IMR-90 (cell line): ENCODE measurements around the gene SLC22A12. TPM values are rescaled to one million over a fixed set of nuclear protein-coding genes. Genes with fewer than 3 reads are reported as not detected.
A peak's percentile ranks its signal among the peaks of the same experiment; 100 is the strongest.

ENCODE experiments used
- ATAC-seq: fragments of 200-7000 bp; cut with Tn5 transposase; 2 replicates; pipeline ENCODE4 v1.9.1; 2020; ENCODE audit warnings: low read depth, mild to moderate bottlenecking, moderate library complexity
- BruUV-seq: library from RNA; stranded (reverse); fragments of 400-500 nt; replicated peaks from 2 replicates; lab custom pipeline; 2021; lab: Mats Ljungman, UMichigan
- CTCF ChIA-PET: fragments of 300-600 bp; formaldehyde crosslinking; extraction: SDS; loops from one replicate; lab custom pipeline; 2021; ENCODE audit warnings: antibody characterized with exemption; lab: Yijun Ruan, JAX
- POLR2A ChIA-PET: fragments of 300-600 bp; sonication (Branson Sonifier 250); formaldehyde crosslinking; loops from one replicate; lab custom pipeline; 2022; ENCODE audit warnings: antibody characterized with exemption; ENCODE audit not compliant: unreplicated experiment; lab: Charles Lee
- DNase-seq: peaks from one replicate; pipeline ENCODE4 v3.0.0; 2013
- H2AFZ ChIP-seq: replicated peaks from 2 replicates; pipeline ENCODE3; 2013; ENCODE audit warnings: low read length, mild to moderate bottlenecking; ENCODE audit not compliant: poor library complexity
- H2AK5ac ChIP-seq: 2 replicates; pipeline ENCODE4 v1.6.1; 2013; ENCODE audit warnings: low read depth, low read length, inconsistent platforms
- H2AK9ac ChIP-seq: replicated peaks from 2 replicates; pipeline ENCODE3; 2013; ENCODE audit warnings: mild to moderate bottlenecking, low read depth, low read length, moderate library complexity; ENCODE audit not compliant: poor library complexity
- H2BK120ac ChIP-seq: 2 replicates; pipeline ENCODE4 v1.6.1; 2013; ENCODE audit warnings: low read depth, low read length, inconsistent platforms
- H2BK15ac ChIP-seq: 3 replicates; pipeline ENCODE4 v1.6.1; 2013; ENCODE audit warnings: low read depth, low read length, inconsistent platforms
- H2BK20ac ChIP-seq: 2 replicates; pipeline ENCODE4 v1.6.1; 2013; ENCODE audit warnings: low read depth, mild to moderate bottlenecking, inconsistent platforms, low read length, moderate library complexity
- H2BK5ac ChIP-seq: 2 replicates; pipeline ENCODE4 v1.6.1; 2013; ENCODE audit warnings: mild to moderate bottlenecking, low read depth, low read length, inconsistent platforms; ENCODE audit not compliant: poor library complexity, severe bottlenecking
- H3K14ac ChIP-seq: replicated peaks from 2 replicates; pipeline ENCODE4 v1.6.1; 2013; ENCODE audit warnings: low read depth, low read length, inconsistent platforms
- H3K18ac ChIP-seq: 2 replicates; pipeline ENCODE4 v1.6.1; 2013; ENCODE audit warnings: low read depth, low read length, control low read depth
- H3K23ac ChIP-seq: 2 replicates; pipeline ENCODE4 v1.6.1; 2013; ENCODE audit warnings: low read depth, low read length, inconsistent platforms
- H3K27ac ChIP-seq: 2 replicates; pipeline ENCODE4 v1.5.1; 2013; ENCODE audit warnings: mild to moderate bottlenecking, control low read depth, low read length; ENCODE audit not compliant: insufficient read depth
- H3K27me3 ChIP-seq: 2 replicates; pipeline ENCODE4 v1.6.1; 2013; ENCODE audit warnings: low read length; ENCODE audit not compliant: control insufficient read depth, insufficient read depth
- H3K36me3 ChIP-seq: 2 replicates; pipeline ENCODE4 v1.6.1; 2013; ENCODE audit warnings: low read length, mixed read lengths; ENCODE audit not compliant: control insufficient read depth, insufficient read depth
- H3K4ac ChIP-seq: 2 replicates; pipeline ENCODE4 v1.6.1; 2013; ENCODE audit warnings: low read depth, low read length, inconsistent platforms
- H3K4me1 ChIP-seq: 2 replicates; pipeline ENCODE4 v1.6.1; 2013; ENCODE audit warnings: low read length, mixed read lengths; ENCODE audit not compliant: control insufficient read depth, insufficient read depth
- H3K4me2 ChIP-seq: 2 replicates; pipeline ENCODE4 v1.6.1; 2013; ENCODE audit warnings: low read depth, mild to moderate bottlenecking, control low read depth, low read length, moderate library complexity
- H3K4me3 ChIP-seq: 2 replicates; pipeline ENCODE4 v1.5.1; 2013; ENCODE audit warnings: low read depth, mild to moderate bottlenecking, control low read depth, low read length, moderate library complexity; ENCODE audit not compliant: insufficient read depth
- H3K56ac ChIP-seq: 2 replicates; pipeline ENCODE4 v1.6.1; 2013; ENCODE audit warnings: low read length, inconsistent platforms; ENCODE audit not compliant: insufficient read depth; ENCODE audit errors: extremely low read depth
- H3K79me1 ChIP-seq, 2 experiments: 2 replicates each; pipeline ENCODE4 v1.6.1; 2013; ENCODE audit warnings: low read length in 2 of 2, inconsistent platforms in 1 of 2, low read depth in 1 of 2
- H3K9ac ChIP-seq: 2 replicates; pipeline ENCODE4 v1.6.1; 2013; ENCODE audit warnings: low read depth, low read length, control low read depth
- H3K9me1 ChIP-seq: 2 replicates; pipeline ENCODE4 v1.6.1; 2013; ENCODE audit warnings: low read length, inconsistent platforms; ENCODE audit not compliant: insufficient read depth
- H3K9me3 ChIP-seq: 2 replicates; pipeline ENCODE4 v1.6.1; 2013; ENCODE audit warnings: low read length; ENCODE audit not compliant: control insufficient read depth, insufficient read depth
- H4K20me1 ChIP-seq: 2 replicates; pipeline ENCODE4 v1.6.1; 2013; ENCODE audit warnings: low read length, inconsistent platforms; ENCODE audit not compliant: insufficient read depth
- H4K5ac ChIP-seq: 2 replicates; pipeline ENCODE4 v1.6.1; 2013; ENCODE audit warnings: mild to moderate bottlenecking, low read depth, low read length, control low read depth
- H4K8ac ChIP-seq, 2 experiments: 2 replicates each; pipeline ENCODE4 v1.6.1; 2013; ENCODE audit warnings: low read depth in 2 of 2, low read length in 2 of 2, control low read depth in 1 of 2, inconsistent platforms in 1 of 2
- H4K91ac ChIP-seq: 2 replicates; pipeline ENCODE4 v1.6.1; 2013; ENCODE audit warnings: low read depth, low read length, inconsistent platforms; ENCODE audit not compliant: insufficient read depth
- CEBPB ChIP-seq: IDR thresholded peaks from 2 replicates; pipeline ENCODE4 v1.6.1; 2012; ENCODE audit warnings: low read depth, low read length, improper control_type of control experiment
- CTCF ChIP-seq: conservative IDR thresholded peaks from 2 replicates; pipeline ENCODE4 v1.5.1; 2012; ENCODE audit warnings: mild to moderate bottlenecking, low read depth, low read length, improper control_type of control experiment
- MAFK ChIP-seq: IDR thresholded peaks from 2 replicates; pipeline ENCODE4 v1.6.1; 2012; ENCODE audit warnings: low read depth, low read length, improper control_type of control experiment
- MXI1 ChIP-seq: IDR thresholded peaks from 2 replicates; pipeline ENCODE4 v1.6.1; 2012; ENCODE audit warnings: low read depth, mild to moderate bottlenecking, low read length, moderate library complexity, borderline replicate concordance
- NFE2L2 ChIP-seq: fragments of 150-350 bp; IDR thresholded peaks from 2 replicates; pipeline ENCODE4 v1.6.1; 2016; ENCODE audit warnings: low read depth, mild to moderate bottlenecking, low read length
- POLR2A ChIP-seq: IDR thresholded peaks from 2 replicates; pipeline ENCODE4 v1.6.1; 2012; ENCODE audit warnings: mild to moderate bottlenecking, low read depth, low read length
- RAD21 ChIP-seq: IDR thresholded peaks from 2 replicates; pipeline ENCODE4 v1.6.1; 2012; ENCODE audit warnings: low read length, improper control_type of control experiment
- SMC3 ChIP-seq: fragments of 150-350 bp; IDR thresholded peaks from 2 replicates; pipeline ENCODE4 v1.6.1; 2016; ENCODE audit warnings: low read depth, mild to moderate bottlenecking, antibody characterized with exemption, low read length, moderate library complexity
- WGBS, 2 experiments: methylation state at CpG; one replicate each; pipeline versions ENCODE4 v1.1.5 to v1.1.7; 2013; ENCODE audit warnings: missing lambda C conversion rate in 2 of 2; ENCODE audit not compliant: insufficient read length in 1 of 2; ENCODE audit errors: extremely low coverage in 2 of 2; 5-methylcytosine and 5-hydroxymethylcytosine counted together
- dilution Hi-C: fragments of 300-500 bp; cut with HindIII; formaldehyde crosslinking; loops from one replicate; pipeline ENCODE4 v1.14.3; 2018; ENCODE audit warnings: low sequenced_read_pairs; ENCODE audit not compliant: unreplicated experiment
- in situ Hi-C: fragments of 300-500 bp; cut with MboI; formaldehyde crosslinking; loops from 3 replicates; pipeline ENCODE4 v1.14.3; 2019; ENCODE audit warnings: low sequenced_read_pairs, inconsistent platforms, mixed read lengths
- intact Hi-C: fragments of 100-400 bp; cut with micrococcal nuclease; formaldehyde crosslinking; loops from 2 replicates; pipeline ENCODE4 v1.10.0; 2022
- polyA plus RNA-seq, 3 experiments: library from polyadenylated mRNA; depleted of rRNA; stranded (reverse); fragments of >200 nt; gene quantifications; 2 replicates each; pipeline ENCODE4 v1.2.3, GENCODE V29; 2012; ENCODE audit warnings: low replicate concordance in 1 of 3
- total RNA-seq: library from RNA; depleted of rRNA; stranded (reverse); fragments of >200 nt; gene quantifications from 2 replicates; pipeline ENCODE4 v1.2.3, GENCODE V29; 2012
- TF ChIP-seq, protein P1 (sequence below): fragments of 150-350 bp; IDR thresholded peaks from 2 replicates; pipeline ENCODE4 v1.6.1; 2017; ENCODE audit warnings: mild to moderate bottlenecking, antibody characterized with exemption, low read length, low read depth

The SLC22A12 gene
- total and polyA plus RNA-seq, 2 of the 4 experiments (the other 2 are of a cell fraction) = not detected

DNA sequence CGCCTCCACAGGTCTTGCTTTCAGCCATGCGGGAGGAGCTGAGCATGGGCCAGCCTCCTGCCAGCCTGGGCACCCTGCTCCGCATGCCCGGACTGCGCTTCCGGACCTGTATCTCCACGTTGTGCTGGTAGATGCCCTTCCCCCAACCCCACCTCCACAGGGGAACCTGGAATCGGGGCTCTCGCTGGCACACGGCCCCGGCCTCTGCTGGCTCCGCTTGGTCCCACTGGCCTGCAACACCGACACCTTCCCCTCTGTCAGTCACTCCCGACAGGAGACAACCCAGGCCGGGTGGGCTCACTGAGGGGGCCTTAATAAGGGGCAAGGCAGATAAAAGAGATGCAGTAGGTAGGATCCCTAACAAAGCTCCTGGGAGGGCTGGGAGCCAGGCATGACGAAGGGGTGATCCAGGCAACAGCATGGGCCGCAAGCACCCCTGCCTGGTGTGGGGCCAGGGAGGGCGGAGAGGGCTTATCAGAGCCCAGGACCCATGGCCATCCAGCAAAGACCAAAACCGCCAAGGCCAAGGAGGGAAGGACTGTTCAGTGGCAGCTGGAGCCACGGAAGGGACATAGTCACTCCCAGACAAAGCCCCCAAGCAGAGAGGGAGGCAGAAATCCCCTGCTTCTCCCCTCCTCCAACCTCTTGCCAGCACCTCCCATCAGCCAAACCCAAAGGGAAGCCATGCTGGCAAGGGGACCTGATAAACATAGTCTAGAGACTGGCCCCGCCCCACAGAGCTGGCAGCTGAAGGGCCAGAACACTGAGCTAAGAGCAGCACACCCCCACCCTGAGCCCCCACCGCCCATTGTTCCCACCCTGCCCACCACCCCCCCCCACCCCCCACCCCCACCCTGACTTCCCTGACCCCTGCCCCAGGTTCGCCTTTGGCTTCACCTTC is 8.0 kb downstream of the SLC22A12 start (continued):
- TF ChIP-seq, protein P1, sequence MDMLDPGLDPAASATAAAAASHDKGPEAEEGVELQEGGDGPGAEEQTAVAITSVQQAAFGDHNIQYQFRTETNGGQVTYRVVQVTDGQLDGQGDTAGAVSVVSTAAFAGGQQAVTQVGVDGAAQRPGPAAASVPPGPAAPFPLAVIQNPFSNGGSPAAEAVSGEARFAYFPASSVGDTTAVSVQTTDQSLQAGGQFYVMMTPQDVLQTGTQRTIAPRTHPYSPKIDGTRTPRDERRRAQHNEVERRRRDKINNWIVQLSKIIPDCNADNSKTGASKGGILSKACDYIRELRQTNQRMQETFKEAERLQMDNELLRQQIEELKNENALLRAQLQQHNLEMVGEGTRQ = no peak

- dilution Hi-C loops (no loop called here), in situ Hi-C loops (no loop called here), intact Hi-C loops (no loop called here)
- Histone ChIP-seq H3K4ac (no peak overlapping the region), H3K27me3 (peaks cover 23% of the 10 kb centered on the region), H2AK5ac (no peak overlapping the region), H4K20me1 (no peaks in the 10 kb centered on the region), H3K79me1 (no peaks in the 10 kb centered on the region), H3K14ac (no peak overlapping the region), H2AK9ac (no peak overlapping the region), H3K4me2 (no peak overlapping the region), H3K56ac (no peak overlapping the region), H2BK15ac (no peak overlapping the region), H3K9me1 (no peaks in the 10 kb centered on the region), H3K9me3 (peaks cover 3% of the 10 kb centered on the region; the same call in 1 of the 2 replicates), H3K18ac (no peak overlapping the region), H3K4me3 (no peak overlapping the region), H4K8ac (no peak overlapping the region), H2BK120ac (no peak overlapping the region), H3K4me1 (no peaks in the 10 kb centered on the region), H3K27ac (no peak overlapping the region), H4K5ac (no peak overlapping the region), H4K91ac (no peak overlapping the region), H3K36me3 (no peaks in the 10 kb centered on the region), H3K23ac (no peak overlapping the region), H3K9ac (no peak overlapping the region), H2BK5ac (no peak overlapping the region), H2AFZ (peak overlapping the region; percentile 7), H2BK20ac (no peak overlapping the region)
- ATAC-seq (no peak), DNase-seq (no peak)
- WGBS, 2 experiments = 86% methylated on average over 4 of the region's 17 CpGs; no CpG with 5 or more reads in 1 of the 2 experiments
- TF ChIP-seq POLR2A (no peak), SMC3 (no peak), RAD21 (no peak), CTCF (no peak), MXI1 (no peak), MAFK (no peak), NFE2L2 (no peak), CEBPB (no peak)
- ChIA-PET CTCF (no interaction called here), POLR2A (no interaction called here)
- no TSS peak for BruUV-seq
These were observed 8.7 kb downstream of the SLC22A12 start for GRCh38 chr11:64599698-64600211.
